Caco-2 (cell line): ENCODE data around the gene ING1. TPM values are rescaled to one million over a fixed set of nuclear protein-coding genes. Genes with fewer than 3 reads are reported as not detected.

ENCODE experiments used
- BruUV-seq: library from RNA; stranded (reverse); fragments of 400-500 nt; replicated peaks from 2 replicates; lab custom pipeline; 2021; lab: Mats Ljungman, UMichigan
- CTCF ChIA-PET: fragments of 300-600 bp; sonication (Branson Sonifier 250); formaldehyde crosslinking; loops from one replicate; lab custom pipeline; 2022; ENCODE audit warnings: antibody characterized with exemption; lab: Charles Lee
- POLR2A ChIA-PET: fragments of 300-600 bp; sonication (Branson Sonifier 250); formaldehyde crosslinking; loops from one replicate; lab custom pipeline; 2022; ENCODE audit warnings: antibody characterized with exemption; lab: Charles Lee
- DNase-seq, 2 experiments: peaks; one replicate each; pipeline versions ENCODE4 v3.0.0 to v3.0.0-alpha.2; 2020 to 2022
- H3K27me3 ChIP-seq: replicated peaks from 2 replicates; pipeline ENCODE4 v1.6.0; 2011; ENCODE audit warnings: low read length; ENCODE audit not compliant: control insufficient read depth, insufficient read depth
- H3K36me3 ChIP-seq: 2 replicates; pipeline ENCODE4 v1.5.1; 2011; ENCODE audit warnings: low read length; ENCODE audit not compliant: control insufficient read depth, insufficient read depth
- H3K4me1 ChIP-seq: fragments of 250-450 bp; sonication (Bioruptor Pico); 2 replicates; pipeline ENCODE4 v1.5.1; 2020; ENCODE audit warnings: mild to moderate bottlenecking
- H3K4me3 ChIP-seq: 2 replicates; pipeline ENCODE4 v1.5.1; 2011; ENCODE audit warnings: low read depth, mild to moderate bottlenecking, control low read depth, low read length
- H3K9me3 ChIP-seq: fragments of 250-450 bp; sonication (Bioruptor Pico); 2 replicates; pipeline ENCODE4 v1.5.1; 2020; ENCODE audit warnings: mild to moderate bottlenecking, moderate library complexity
- H3K27ac Mint-ChIP-seq: one replicate; pipeline ENCODE4 v1.8.0; 2022; ENCODE audit warnings: mixed read lengths; ENCODE audit not compliant: unreplicated experiment
- H3K27me3 Mint-ChIP-seq: one replicate; pipeline ENCODE4 v1.8.0; 2022; ENCODE audit warnings: mixed read lengths; ENCODE audit not compliant: insufficient read depth, unreplicated experiment
- H3K36me3 Mint-ChIP-seq: one replicate; pipeline ENCODE4 v1.8.0; 2022; ENCODE audit warnings: mild to moderate bottlenecking, mixed read lengths; ENCODE audit not compliant: insufficient read depth, unreplicated experiment
- H3K4me1 Mint-ChIP-seq: one replicate; pipeline ENCODE4 v1.8.0; 2022; ENCODE audit warnings: low read depth, mixed read lengths; ENCODE audit not compliant: unreplicated experiment
- H3K4me3 Mint-ChIP-seq: one replicate; pipeline ENCODE4 v1.8.0; 2022; ENCODE audit warnings: mild to moderate bottlenecking, moderate library complexity, mixed read lengths; ENCODE audit not compliant: unreplicated experiment
- H3K9me3 Mint-ChIP-seq: one replicate; pipeline ENCODE4 v1.8.0; 2022; ENCODE audit warnings: mixed read lengths; ENCODE audit not compliant: unreplicated experiment
- CTCF ChIP-seq, 2 experiments: fragments of 200-600 bp in 1 of 2; IDR thresholded peaks; 1 replicate in 1 of 2; 2 replicates in 1 of 2; pipeline versions ENCODE4 v1.5.1 to v1.8.0; 2011 to 2022; ENCODE audit warnings: antibody characterized with exemption in 1 of 2, control low read depth in 1 of 2, inconsistent platforms in 1 of 2, low read depth in 1 of 2, low read length in 1 of 2, mild to moderate bottlenecking in 1 of 2, moderate library complexity in 1 of 2; ENCODE audit not compliant: insufficient read depth in 1 of 2, severe bottlenecking in 1 of 2, unreplicated experiment in 1 of 2
- intact Hi-C: fragments of 100-400 bp; cut with micrococcal nuclease; formaldehyde crosslinking; loops from one replicate; pipeline ENCODE4 v1.10.0; 2022; ENCODE audit not compliant: unreplicated experiment
- total RNA-seq: library from RNA; stranded (reverse); gene quantifications from 2 replicates; pipeline ENCODE4 v1.2.3, GENCODE V29; 2022

Gene ING1
- total RNA-seq, 1 experiment from 2014 or later, result 17.9 TPM

GRCh38 chr13:110770678-110771077 is 57.2 kb downstream of the ING1 start:
- no peak overlapping the region for H3K27ac Mint-ChIP-seq
- CTCF ChIA-PET, result interaction anchor here (0.7 to 1.6 kb wide), 3 partner anchors 23 to 533 kb away, joined by 3 to 5 read pairs (median 4); no protein-coding TSS in a partner anchor
- Histone ChIP-seq H3K4me1 (no peaks in the 10 kb centered on the region), H3K36me3 (no peaks in the 10 kb centered on the region), H3K4me3 (no peak overlapping the region), H3K27me3 (no peaks in the 10 kb centered on the region; the same call in 1 of the 2 replicates), H3K9me3 (no peaks in the 10 kb centered on the region)
- POLR2A ChIA-PET, result interaction anchor here (0.7 kb wide), 1 partner anchor 58 kb away, joined by 11 read pairs; no protein-coding TSS in a partner anchor
- H3K9me3 Mint-ChIP-seq, result no peaks in the 10 kb centered on the region
- peaks cover 13% of the 10 kb centered on the region for H3K27me3 Mint-ChIP-seq
- no TSS peak for BruUV-seq
- H3K4me3 Mint-ChIP-seq, result no peak overlapping the region
- no peak for DNase-seq
- no peak for TF ChIP-seq CTCF (IDR thresholded peaks at IDR 0.05; ENCODE audit: insufficient read depth in 1 of 2, low read depth in 1 of 2, low read length in 1 of 2, severe bottlenecking in 1 of 2, unreplicated experiment in 1 of 2)
- intact Hi-C loops, result no loop called here
- no peaks in the 10 kb centered on the region for H3K4me1 Mint-ChIP-seq
- no peaks in the 10 kb centered on the region for H3K36me3 Mint-ChIP-seq

- H3K27me3 Mint-ChIP-seq, result peaks cover 16% of the 10 kb centered on the region
- no peaks in the 10 kb centered on the region for H3K4me1 ChIP-seq
- intact Hi-C loops, result no loop called here
- no peak overlapping the region for H3K4me3 Mint-ChIP-seq
- ChIA-PET POLR2A (no interaction called here), CTCF (no interaction called here)
- H3K36me3 ChIP-seq, result no peaks in the 10 kb centered on the region
- no peak overlapping the region for H3K4me3 ChIP-seq
- no peaks in the 10 kb centered on the region for H3K36me3 Mint-ChIP-seq
- no peaks in the 10 kb centered on the region for H3K4me1 Mint-ChIP-seq
- TF ChIP-seq CTCF (IDR thresholded peaks at IDR 0.05; ENCODE audit: insufficient read depth in 1 of 2, low read depth in 1 of 2, low read length in 1 of 2, severe bottlenecking in 1 of 2, unreplicated experiment in 1 of 2), result no peak
- H3K27me3 ChIP-seq, result no peaks in the 10 kb centered on the region; the same call in 1 of the 2 replicates
- DNase-seq, result no peak
- no peaks in the 10 kb centered on the region for H3K9me3 Mint-ChIP-seq
- H3K9me3 ChIP-seq, result no peaks in the 10 kb centered on the region
- H3K27ac Mint-ChIP-seq, result no peak overlapping the region
- BruUV-seq, result no TSS peak
Measured at GRCh38 chr13:110771194-110771593, 57.7 kb downstream of the ING1 start.

GRCh38 chr13:110772091-110772984 is 58.8 kb downstream of the ING1 start:
- Mint-ChIP-seq H3K9me3 (no peaks in the 10 kb centered on the region), H3K27me3 (peaks cover 16% of the 10 kb centered on the region), H3K4me1 (no peaks in the 10 kb centered on the region), H3K4me3 (no peak overlapping the region), H3K27ac (no peak overlapping the region), H3K36me3 (no peaks in the 10 kb centered on the region)
- Histone ChIP-seq H3K4me3 (no peak overlapping the region), H3K36me3 (no peaks in the 10 kb centered on the region), H3K4me1 (no peaks in the 10 kb centered on the region), H3K9me3 (no peaks in the 10 kb centered on the region), H3K27me3 (no peaks in the 10 kb centered on the region; the same call in 1 of the 2 replicates)
- TF ChIP-seq CTCF (IDR thresholded peaks at IDR 0.05; ENCODE audit: insufficient read depth in 1 of 2, low read depth in 1 of 2, low read length in 1 of 2, severe bottlenecking in 1 of 2, unreplicated experiment in 1 of 2), result no peak
- no TSS peak for BruUV-seq
- ChIA-PET POLR2A (no interaction called here), CTCF (no interaction called here)
- intact Hi-C loops, result no loop called here
- no peak for DNase-seq

Other genes starting within 250 kb of the ING1 start
- 37.9 and 40.1 TPM in 2 replicates for gene RAB20, start 152.0 kb upstream of the ING1 start, total RNA-seq
- gene NAXD, start 98.2 kb upstream of the ING1 start, total RNA-seq, result 48.8 and 51.5 TPM in 2 replicates
- 63.1 and 68.4 TPM in 2 replicates for gene CARS2, start 7.6 kb upstream of the ING1 start, total RNA-seq
- gene ANKRD10, start 201.4 kb downstream of the ING1 start, total RNA-seq, result 123 and 132 TPM in 2 replicates